Subcutaneous abdominal adipose tissue (tissue), 5 donors: ENCODE results near the gene MAPKAP1.

ENCODE experiments used
- H3K27ac ChIP-seq: one replicate; pipeline ENCODE4 v1.7.0; 2013; ENCODE audit warnings: low read depth, mild to moderate bottlenecking, inconsistent platforms, low read length, moderate library complexity
- H3K27me3 ChIP-seq, 5 donors: one replicate each; pipeline ENCODE4 v1.7.0; 2013; ENCODE audit warnings: low read length in 5 of 5, inconsistent platforms in 1 of 5; ENCODE audit not compliant: control insufficient read depth in 5 of 5, insufficient read depth in 4 of 5
- H3K36me3 ChIP-seq, 5 donors: one replicate each; pipeline ENCODE4 v1.7.0; 2013; ENCODE audit warnings: low read length in 5 of 5; ENCODE audit not compliant: control insufficient read depth in 5 of 5, insufficient read depth in 5 of 5
- H3K4me1 ChIP-seq, 5 donors: one replicate each; pipeline ENCODE4 v1.7.0; 2013; ENCODE audit warnings: low read length in 5 of 5, mild to moderate bottlenecking in 3 of 5, moderate library complexity in 1 of 5; ENCODE audit not compliant: control insufficient read depth in 5 of 5, insufficient read depth in 5 of 5
- H3K4me3 ChIP-seq, 5 donors: one replicate each; pipeline ENCODE4 v1.7.0; 2013; ENCODE audit warnings: low read length in 5 of 5, low read depth in 1 of 5
- H3K9ac ChIP-seq, 5 donors: one replicate each; pipeline ENCODE4 v1.7.0; 2013; ENCODE audit warnings: low read length in 5 of 5, mild to moderate bottlenecking in 4 of 5, moderate library complexity in 3 of 5
- H3K9me3 ChIP-seq, 5 donors: one replicate each; pipeline ENCODE4 v1.7.0; 2013; ENCODE audit warnings: low read length in 5 of 5; ENCODE audit not compliant: control insufficient read depth in 5 of 5
- donor health status: healthy.
- donor health status: healthy.
- donor health status: healthy.
- donor health status: healthy.
- donor health status: healthy.

MAPKAP1 gene

DNA sequence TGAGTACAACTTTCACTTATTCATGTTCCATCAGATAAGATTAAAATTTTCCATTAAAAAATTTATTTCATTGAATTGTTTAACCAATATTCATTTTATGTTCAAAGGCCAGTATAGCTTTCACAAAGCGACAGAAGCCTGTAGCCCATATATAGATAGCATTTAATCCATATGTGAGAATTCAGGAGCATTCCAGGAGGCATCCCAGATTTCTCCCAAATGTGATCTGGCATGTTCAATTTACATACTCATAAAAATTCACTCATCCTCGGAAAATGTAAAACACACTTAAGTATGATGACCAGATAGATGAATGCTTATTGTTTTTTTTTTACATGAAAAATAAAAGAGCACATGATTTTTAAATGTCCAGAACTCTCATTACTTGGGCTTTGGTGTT lies 141.9 kb downstream of the MAPKAP1 start:
- no peak overlapping the region for H3K27ac ChIP-seq
- H3K27me3 ChIP-seq: no peaks in the 10 kb centered on the region
- no peaks in the 10 kb centered on the region for H3K36me3 ChIP-seq
- no peaks in the 10 kb centered on the region for H3K9me3 ChIP-seq
- H3K9ac ChIP-seq: no peak overlapping the region
- H3K4me1 ChIP-seq: peaks cover 0 to 13% (median 6%) of the 10 kb centered on the region in 5 donors
- no peak overlapping the region for H3K4me3 ChIP-seq

DNA sequence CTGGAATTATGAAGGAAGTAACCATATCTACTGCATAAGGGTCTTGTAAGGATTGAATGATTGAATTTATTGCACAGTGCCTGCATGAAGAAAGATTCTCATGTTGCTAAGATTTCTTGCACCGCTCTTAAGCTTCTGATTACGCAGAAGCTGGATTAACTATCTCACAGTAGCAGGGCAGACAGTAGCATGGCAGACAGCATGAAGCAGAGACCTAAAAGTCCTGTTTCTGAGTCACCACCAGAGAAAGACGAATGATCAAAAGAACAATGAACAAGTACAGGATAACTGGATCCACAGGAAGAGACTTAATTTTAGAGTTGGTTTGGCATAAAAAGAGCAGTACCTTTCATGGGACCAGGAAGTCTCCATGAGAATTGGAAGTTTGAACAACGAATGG lies 142.4 kb downstream of the MAPKAP1 start:
- no peak overlapping the region for H3K9ac ChIP-seq
- no peaks in the 10 kb centered on the region for H3K27me3 ChIP-seq
- H3K9me3 ChIP-seq: no peaks in the 10 kb centered on the region
- H3K4me1 ChIP-seq: peaks cover 0 to 13% (median 6%) of the 10 kb centered on the region in 5 donors
- no peak overlapping the region for H3K27ac ChIP-seq
- no peak overlapping the region for H3K4me3 ChIP-seq
- no peaks in the 10 kb centered on the region for H3K36me3 ChIP-seq

DNA sequence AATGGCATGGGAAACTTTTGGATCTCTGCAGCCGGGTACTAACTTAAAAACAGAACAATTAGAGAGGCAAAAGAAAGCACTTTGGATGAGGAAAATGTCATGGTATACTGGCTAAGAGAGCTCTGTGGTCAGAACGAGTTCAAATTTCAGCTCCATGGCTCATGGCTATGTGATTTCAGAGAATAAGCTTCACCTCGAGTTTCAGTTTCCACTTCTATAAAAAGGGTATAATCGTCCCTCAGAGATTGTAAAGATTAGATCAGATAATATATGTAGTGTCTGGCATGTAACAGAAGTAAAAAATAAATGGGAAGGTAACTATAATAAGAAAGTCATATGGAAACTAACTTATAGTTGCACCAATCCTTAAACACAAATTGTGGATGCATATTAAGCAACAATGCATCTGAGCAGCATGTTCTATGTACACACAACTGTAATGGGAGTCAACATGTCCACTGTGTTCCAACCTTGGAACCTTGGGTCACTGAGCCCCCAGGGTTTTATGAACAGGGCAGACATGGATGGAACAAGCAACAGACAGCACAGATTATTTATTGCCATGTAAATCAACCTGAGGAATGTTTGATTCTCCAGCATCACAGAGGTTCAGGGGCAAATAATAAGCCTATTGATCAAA lies 145.4 kb downstream of the MAPKAP1 start:
- Histone ChIP-seq H3K9me3 (no peaks in the 10 kb centered on the region), H3K4me3 (no peak overlapping the region), H3K4me1 (no peaks in the 10 kb centered on the region), H3K9ac (no peak overlapping the region), H3K36me3 (peaks cover 3 to 9% (median 5%) of the 10 kb centered on the region in 5 donors), H3K27ac (no peak overlapping the region), H3K27me3 (no peaks in the 10 kb centered on the region)

DNA sequence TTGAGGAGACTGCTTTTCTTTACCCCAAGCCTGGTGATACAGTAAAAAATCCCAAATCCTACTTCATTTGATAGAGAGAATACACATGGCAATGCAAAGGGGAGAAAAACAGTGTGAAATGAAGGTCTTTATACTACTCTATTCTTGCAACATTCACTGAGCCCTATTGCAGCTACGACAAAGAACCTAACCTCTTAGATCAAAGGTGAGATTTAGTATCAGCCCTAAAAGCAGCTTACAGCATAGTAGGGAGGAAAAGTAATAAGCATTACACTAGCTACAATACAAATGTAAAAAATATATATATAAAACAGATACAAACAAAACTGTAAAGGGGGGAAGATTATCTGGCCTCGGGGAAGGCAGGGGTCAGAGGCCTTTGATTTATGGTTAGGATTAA lies 147.1 kb downstream of the MAPKAP1 start:
- Histone ChIP-seq H3K9ac (no peak overlapping the region), H3K27me3 (no peaks in the 10 kb centered on the region), H3K4me3 (no peak overlapping the region), H3K36me3 (peaks cover 3 to 13% (median 10%) of the 10 kb centered on the region in 5 donors), H3K4me1 (no peaks in the 10 kb centered on the region), H3K9me3 (no peaks in the 10 kb centered on the region), H3K27ac (no peak overlapping the region)

DNA sequence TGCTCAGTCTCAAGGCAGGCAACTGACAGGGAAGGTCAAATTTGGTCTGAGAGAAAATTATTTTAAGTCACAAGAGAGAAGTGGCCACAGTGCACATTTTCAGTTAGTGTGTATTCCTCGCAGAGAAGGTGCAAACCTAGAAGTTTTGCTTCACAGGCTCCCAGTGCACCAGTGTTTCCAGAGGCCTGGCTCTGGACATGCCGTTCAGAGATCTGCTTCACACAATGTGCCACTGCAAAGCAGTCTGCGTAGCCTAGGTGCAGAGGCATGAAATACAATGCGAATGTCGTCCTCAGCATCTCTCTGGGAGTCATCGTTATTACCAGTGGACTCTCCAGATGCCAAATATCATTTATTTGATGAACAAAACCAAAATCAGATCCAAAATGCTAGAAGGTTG lies 147.8 kb downstream of the MAPKAP1 start:
- Histone ChIP-seq H3K4me1 (no peaks in the 10 kb centered on the region), H3K36me3 (peaks cover 3 to 13% (median 10%) of the 10 kb centered on the region in 5 donors), H3K9me3 (no peaks in the 10 kb centered on the region), H3K4me3 (no peak overlapping the region), H3K27ac (no peak overlapping the region), H3K27me3 (no peaks in the 10 kb centered on the region), H3K9ac (no peak overlapping the region)

DNA sequence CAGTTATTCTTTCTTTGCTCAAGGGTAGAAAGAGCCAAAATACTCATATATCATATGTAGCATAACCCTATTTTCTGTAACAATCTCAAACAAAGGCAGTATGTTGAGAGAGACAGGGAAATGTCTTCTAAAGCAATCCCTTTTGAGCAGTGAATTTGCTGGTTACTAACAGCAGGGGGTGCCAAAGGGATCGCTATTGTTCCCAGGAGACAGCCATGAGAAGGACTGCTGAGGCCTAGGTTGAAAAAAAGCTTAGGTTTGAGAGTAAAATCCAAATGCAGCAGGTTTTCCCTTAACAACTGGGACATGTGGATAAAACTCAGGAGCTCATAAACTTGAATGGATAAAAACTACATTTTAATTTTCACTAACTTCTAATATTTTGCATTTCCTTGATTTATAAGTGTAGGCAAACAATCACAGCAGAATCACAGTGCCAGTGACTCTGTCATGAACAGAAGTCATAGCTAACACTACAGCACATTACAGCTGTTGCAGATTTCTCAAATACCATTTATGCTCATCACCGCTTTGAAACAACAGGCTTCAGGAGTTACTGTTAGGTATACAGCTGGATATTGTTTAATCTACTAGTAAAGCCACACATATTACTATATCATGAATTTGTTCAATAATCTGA lies 148.4 kb downstream of the MAPKAP1 start:
- H3K4me3 ChIP-seq: no peak overlapping the region
- H3K9me3 ChIP-seq: no peaks in the 10 kb centered on the region
- no peak overlapping the region for H3K9ac ChIP-seq
- H3K36me3 ChIP-seq: peaks cover 3 to 13% (median 10%) of the 10 kb centered on the region in 5 donors
- H3K27ac ChIP-seq: no peak overlapping the region
- no peaks in the 10 kb centered on the region for H3K27me3 ChIP-seq
- H3K4me1 ChIP-seq: no peaks in the 10 kb centered on the region

DNA sequence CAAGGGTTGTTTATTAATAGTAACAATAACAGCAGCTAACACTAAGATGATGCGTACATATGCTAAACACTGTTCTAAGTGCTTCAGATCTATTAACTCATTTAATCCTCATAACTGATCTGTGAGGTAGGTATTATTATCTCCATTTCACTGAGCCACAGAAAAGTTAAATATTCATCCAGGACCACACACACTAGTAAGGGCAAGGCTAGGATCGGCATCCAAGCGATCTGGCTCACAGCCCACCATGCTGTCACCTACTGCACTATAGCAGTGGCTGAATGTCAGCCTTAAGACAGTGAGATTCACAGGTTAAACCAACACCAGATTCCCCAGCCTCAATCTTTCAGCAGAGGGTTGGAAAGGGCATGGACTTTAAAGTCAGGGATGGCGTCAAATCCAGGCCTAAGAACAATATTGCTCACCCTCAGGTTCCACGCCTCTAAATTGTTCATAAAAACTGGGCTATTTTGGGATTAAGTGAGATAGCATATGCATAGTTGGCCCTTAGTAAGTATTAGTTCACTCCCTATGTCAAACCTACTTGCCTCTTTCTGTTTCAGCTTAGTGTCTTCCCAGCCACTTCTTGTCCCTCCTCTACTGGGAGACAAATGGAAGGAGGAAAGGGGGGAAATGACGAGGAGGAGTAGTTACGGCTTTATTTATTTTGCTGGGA lies 150.8 kb downstream of the MAPKAP1 start:
- H3K36me3 ChIP-seq: peaks cover 3 to 13% (median 10%) of the 10 kb centered on the region in 5 donors
- H3K4me3 ChIP-seq: no peak overlapping the region
- no peak overlapping the region for H3K27ac ChIP-seq
- H3K27me3 ChIP-seq: no peaks in the 10 kb centered on the region
- no peaks in the 10 kb centered on the region for H3K4me1 ChIP-seq
- H3K9ac ChIP-seq: no peak overlapping the region
- H3K9me3 ChIP-seq: no peaks in the 10 kb centered on the region

DNA sequence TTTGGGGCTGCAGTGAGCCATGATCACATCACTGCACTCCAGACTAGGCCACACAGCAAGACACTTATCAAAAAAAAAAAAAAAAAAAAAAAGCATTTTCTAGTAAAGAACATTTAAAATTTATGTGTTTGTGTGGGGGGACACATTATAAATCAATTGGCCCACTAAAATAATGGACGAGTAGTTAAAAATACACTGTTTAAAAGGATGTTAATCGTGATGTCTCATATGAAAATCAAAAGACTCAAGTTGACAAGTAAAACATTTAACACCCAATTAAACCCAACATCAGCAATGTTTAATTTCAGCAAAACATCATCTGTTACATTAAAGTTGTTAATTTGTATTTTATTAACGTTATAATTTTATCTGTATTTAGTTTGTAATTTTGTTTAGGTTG lies 152.3 kb downstream of the MAPKAP1 start:
- peaks cover 0 to 9% (median 7%) of the 10 kb centered on the region in 5 donors for H3K4me1 ChIP-seq
- no peaks in the 10 kb centered on the region for H3K27me3 ChIP-seq
- no peak overlapping the region for H3K9ac ChIP-seq
- no peak overlapping the region for H3K27ac ChIP-seq
- no peak overlapping the region for H3K4me3 ChIP-seq
- peaks cover 3 to 13% (median 10%) of the 10 kb centered on the region in 5 donors for H3K36me3 ChIP-seq
- no peaks in the 10 kb centered on the region for H3K9me3 ChIP-seq

DNA sequence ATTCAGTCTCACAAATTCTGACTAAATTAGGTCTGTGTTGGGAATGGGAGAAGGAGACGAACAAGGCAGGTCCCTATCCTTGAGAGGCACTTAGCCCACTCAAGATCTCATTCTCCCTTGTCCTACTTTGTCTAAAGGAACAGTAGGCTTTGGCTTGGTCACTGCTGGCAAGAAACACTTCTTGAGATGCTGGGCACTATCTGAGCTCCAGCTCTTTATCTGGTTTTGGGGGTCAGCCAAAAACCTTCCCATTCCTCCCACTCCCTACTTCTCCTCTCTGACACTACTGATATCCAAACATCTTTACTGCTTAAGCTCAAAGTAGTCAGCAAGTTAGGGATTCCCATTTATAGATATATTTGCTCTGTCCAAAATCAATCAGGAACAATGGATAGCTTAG lies 155.2 kb downstream of the MAPKAP1 start:
- Histone ChIP-seq H3K27ac (no peak overlapping the region), H3K27me3 (no peaks in the 10 kb centered on the region), H3K9ac (no peak overlapping the region), H3K9me3 (no peaks in the 10 kb centered on the region), H3K36me3 (peaks cover 0 to 8% (median 5%) of the 10 kb centered on the region in 5 donors), H3K4me3 (no peak overlapping the region), H3K4me1 (peaks cover 0 to 19% (median 17%) of the 10 kb centered on the region in 5 donors)
